GM23338 (cell line): ENCODE data around the gene SLC26A11. TPM values are rescaled to one million over a fixed set of nuclear protein-coding genes. Genes with fewer than 3 reads are reported as not detected.

Experiments
- ATAC-seq: fragments of 200-7000 bp; cut with Tn5 transposase; 3 replicates; pipeline ENCODE4 v1.9.1; 2020
- DNase-seq: peaks from one replicate; pipeline ENCODE4 v3.0.0-alpha.2; 2015; ENCODE audit warnings: low spot score
- H2AFZ ChIP-seq: fragments of 200-600 bp; sonication (generic); 2 replicates; pipeline ENCODE4 v1.8.0; 2016; ENCODE audit warnings: antibody characterized with exemption, mild to moderate bottlenecking, moderate library complexity
- H3F3A ChIP-seq: fragments of 200-600 bp; sonication (generic); replicated peaks from 2 replicates; pipeline ENCODE4 v1.8.0; 2017; ENCODE audit warnings: antibody characterized with exemption, mixed run types, low read depth
- H3K27ac ChIP-seq: fragments of 200-600 bp; sonication (generic); 2 replicates; pipeline ENCODE4 v1.6.1; 2016; ENCODE audit warnings: low read depth
- H3K27me3 ChIP-seq: fragments of 200-600 bp; sonication (generic); 2 replicates; pipeline ENCODE4 v1.8.0; 2016; ENCODE audit warnings: mild to moderate bottlenecking, mixed run types, moderate library complexity; ENCODE audit not compliant: insufficient read depth
- H3K36me3 ChIP-seq: fragments of 200-600 bp; sonication (generic); 2 replicates; pipeline ENCODE4 v1.8.0; 2016; ENCODE audit warnings: mild to moderate bottlenecking; ENCODE audit not compliant: insufficient read depth
- H3K4me1 ChIP-seq: fragments of 200-600 bp; sonication (generic); 2 replicates; pipeline ENCODE4 v1.8.0; 2016; ENCODE audit warnings: mild to moderate bottlenecking, moderate library complexity; ENCODE audit not compliant: insufficient read depth
- H3K4me2 ChIP-seq: fragments of 200-600 bp; sonication (generic); 2 replicates; pipeline ENCODE4 v1.7.1; 2017; ENCODE audit warnings: mixed run types
- H3K4me3 ChIP-seq: fragments of 200-600 bp; sonication (generic); 2 replicates; pipeline ENCODE4 v1.6.1; 2016; ENCODE audit warnings: mixed run types
- H3K79me2 ChIP-seq: fragments of 200-600 bp; sonication (generic); replicated peaks from 2 replicates; pipeline ENCODE4 v1.8.0; 2017; ENCODE audit warnings: mild to moderate bottlenecking; ENCODE audit not compliant: insufficient read depth
- H3K9me2 ChIP-seq: fragments of 200-600 bp; sonication (generic); 2 replicates; pipeline ENCODE4 v1.8.0; 2017; ENCODE audit not compliant: insufficient read depth
- H4K20me1 ChIP-seq: fragments of 200-600 bp; sonication (generic); replicated peaks from 2 replicates; pipeline ENCODE4 v1.8.0; 2017; ENCODE audit warnings: mild to moderate bottlenecking; ENCODE audit not compliant: insufficient read depth
- H3K27ac Mint-ChIP-seq: 2 replicates; pipeline ENCODE4 v1.8.0; 2020; ENCODE audit warnings: inconsistent platforms, mild to moderate bottlenecking, moderate library complexity, mixed read lengths
- H3K27me3 Mint-ChIP-seq: 3 replicates; pipeline ENCODE4 v1.8.0; 2022; ENCODE audit warnings: low read depth, mild to moderate bottlenecking, moderate library complexity, mixed read lengths, inconsistent platforms; ENCODE audit not compliant: insufficient read depth, poor library complexity
- H3K36me3 Mint-ChIP-seq: 3 replicates; pipeline ENCODE4 v1.8.0; 2021; ENCODE audit warnings: low read depth, mild to moderate bottlenecking, inconsistent platforms, moderate library complexity, mixed read lengths
- H3K4me1 Mint-ChIP-seq: 3 replicates; pipeline ENCODE4 v1.8.0; 2020; ENCODE audit warnings: mild to moderate bottlenecking, inconsistent platforms, mixed read lengths
- H3K4me3 Mint-ChIP-seq: 3 replicates; pipeline ENCODE4 v1.8.0; 2021; ENCODE audit warnings: moderate library complexity, mild to moderate bottlenecking, inconsistent platforms, mixed read lengths
- H3K9me3 Mint-ChIP-seq: 3 replicates; pipeline ENCODE4 v1.8.0; 2020; ENCODE audit warnings: moderate library complexity, mild to moderate bottlenecking, inconsistent platforms, mixed read lengths
- EZH2 ChIP-seq: fragments of 200-600 bp; sonication (generic); IDR thresholded peaks from one replicate; pipeline ENCODE4 v1.8.0; 2017; ENCODE audit warnings: antibody characterized with exemption, mild to moderate bottlenecking, low read depth; ENCODE audit not compliant: unreplicated experiment
- EZH2phosphoT487 ChIP-seq: fragments of 200-600 bp; sonication (generic); IDR thresholded peaks from one replicate; pipeline ENCODE4 v1.8.1; 2018; ENCODE audit warnings: antibody characterized with exemption; ENCODE audit not compliant: unreplicated experiment
- NANOG ChIP-seq: IDR thresholded peaks from 2 replicates; pipeline ENCODE4 v1.6.1; 2016; ENCODE audit warnings: antibody characterized with exemption, borderline replicate concordance
- POLR2AphosphoS5 ChIP-seq: IDR thresholded peaks from 2 replicates; pipeline ENCODE4 v1.6.1; 2016; ENCODE audit warnings: antibody characterized with exemption, low read depth
- ZNF114 ChIP-seq: fragments of 250-450 bp; sonication (Bioruptor Pico); IDR thresholded peaks from 2 replicates; pipeline ENCODE4 v1.5.0; 2020; ENCODE audit warnings: mild to moderate bottlenecking, moderate library complexity
- ZNF331 ChIP-seq: fragments of 250-450 bp; sonication (Bioruptor Pico); IDR thresholded peaks from 2 replicates; pipeline ENCODE4 v1.5.0; 2020; ENCODE audit warnings: low read depth, mild to moderate bottlenecking, moderate library complexity
- polyA plus RNA-seq: library from polyadenylated mRNA; unstranded; fragments of >200 nt; fragmentation: Nextera tagmentation; extraction: Ambion mirVana; gene quantifications from 2 replicates; pipeline ENCODE4 v1.2.1, GENCODE V29; 2016
- total RNA-seq: library from RNA; depleted of rRNA; stranded (reverse); fragments of >200 nt; shearing (Covaris generic); gene quantifications from 2 replicates; pipeline ENCODE4 v1.2.3, GENCODE V29; 2014
- TF ChIP-seq, protein P1 (sequence below): IDR thresholded peaks from 2 replicates; pipeline ENCODE4 v1.6.1; 2016; ENCODE audit warnings: antibody characterized with exemption
- TF ChIP-seq, protein P2 (sequence below): fragments of 250-450 bp; sonication (Bioruptor Pico); IDR thresholded peaks from 2 replicates; pipeline ENCODE4 v1.5.0; 2020; ENCODE audit warnings: mild to moderate bottlenecking, moderate library complexity
- TF ChIP-seq, protein P3 (sequence below), 2 experiments: fragments of 200-600 bp in 1 of 2; sonication (generic) in 1 of 2; conservative IDR thresholded peaks; 2 replicates each; pipeline versions ENCODE4 v1.5.1 to v1.6.1; 2016 to 2017; ENCODE audit warnings: antibody characterized with exemption in 2 of 2, low read depth in 2 of 2, mild to moderate bottlenecking in 2 of 2, moderate library complexity in 1 of 2

SLC26A11 gene
- total and polyA plus RNA-seq, 2 experiments from 2014 or later: 10.9 to 23.0 TPM

DNA sequence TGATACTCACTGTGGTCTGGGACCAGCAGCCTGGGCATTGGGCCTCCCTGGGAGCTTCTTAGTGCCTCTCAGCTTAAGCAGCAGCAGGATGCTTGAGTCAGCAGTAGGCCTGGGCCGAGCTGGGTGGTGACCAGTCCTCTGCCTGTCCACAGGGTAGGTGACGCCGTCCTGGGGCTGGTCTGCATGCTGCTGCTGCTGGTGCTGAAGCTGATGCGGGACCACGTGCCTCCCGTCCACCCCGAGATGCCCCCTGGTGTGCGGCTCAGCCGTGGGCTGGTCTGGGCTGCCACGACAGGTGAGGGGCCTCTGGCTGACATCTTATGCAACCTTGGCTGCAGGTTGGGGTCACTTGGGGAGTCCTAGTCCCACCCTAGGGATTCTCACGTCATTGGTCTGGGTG is 7.4 kb downstream of the SLC26A11 start (continued):
- TF ChIP-seq, protein P1, sequence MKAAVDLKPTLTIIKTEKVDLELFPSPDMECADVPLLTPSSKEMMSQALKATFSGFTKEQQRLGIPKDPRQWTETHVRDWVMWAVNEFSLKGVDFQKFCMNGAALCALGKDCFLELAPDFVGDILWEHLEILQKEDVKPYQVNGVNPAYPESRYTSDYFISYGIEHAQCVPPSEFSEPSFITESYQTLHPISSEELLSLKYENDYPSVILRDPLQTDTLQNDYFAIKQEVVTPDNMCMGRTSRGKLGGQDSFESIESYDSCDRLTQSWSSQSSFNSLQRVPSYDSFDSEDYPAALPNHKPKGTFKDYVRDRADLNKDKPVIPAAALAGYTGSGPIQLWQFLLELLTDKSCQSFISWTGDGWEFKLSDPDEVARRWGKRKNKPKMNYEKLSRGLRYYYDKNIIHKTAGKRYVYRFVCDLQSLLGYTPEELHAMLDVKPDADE: no peak
- TF ChIP-seq NANOG: no peak
- TF ChIP-seq EZH2phosphoT487: no peak
- TF ChIP-seq POLR2AphosphoS5: no peak
- TF ChIP-seq, protein P2, sequence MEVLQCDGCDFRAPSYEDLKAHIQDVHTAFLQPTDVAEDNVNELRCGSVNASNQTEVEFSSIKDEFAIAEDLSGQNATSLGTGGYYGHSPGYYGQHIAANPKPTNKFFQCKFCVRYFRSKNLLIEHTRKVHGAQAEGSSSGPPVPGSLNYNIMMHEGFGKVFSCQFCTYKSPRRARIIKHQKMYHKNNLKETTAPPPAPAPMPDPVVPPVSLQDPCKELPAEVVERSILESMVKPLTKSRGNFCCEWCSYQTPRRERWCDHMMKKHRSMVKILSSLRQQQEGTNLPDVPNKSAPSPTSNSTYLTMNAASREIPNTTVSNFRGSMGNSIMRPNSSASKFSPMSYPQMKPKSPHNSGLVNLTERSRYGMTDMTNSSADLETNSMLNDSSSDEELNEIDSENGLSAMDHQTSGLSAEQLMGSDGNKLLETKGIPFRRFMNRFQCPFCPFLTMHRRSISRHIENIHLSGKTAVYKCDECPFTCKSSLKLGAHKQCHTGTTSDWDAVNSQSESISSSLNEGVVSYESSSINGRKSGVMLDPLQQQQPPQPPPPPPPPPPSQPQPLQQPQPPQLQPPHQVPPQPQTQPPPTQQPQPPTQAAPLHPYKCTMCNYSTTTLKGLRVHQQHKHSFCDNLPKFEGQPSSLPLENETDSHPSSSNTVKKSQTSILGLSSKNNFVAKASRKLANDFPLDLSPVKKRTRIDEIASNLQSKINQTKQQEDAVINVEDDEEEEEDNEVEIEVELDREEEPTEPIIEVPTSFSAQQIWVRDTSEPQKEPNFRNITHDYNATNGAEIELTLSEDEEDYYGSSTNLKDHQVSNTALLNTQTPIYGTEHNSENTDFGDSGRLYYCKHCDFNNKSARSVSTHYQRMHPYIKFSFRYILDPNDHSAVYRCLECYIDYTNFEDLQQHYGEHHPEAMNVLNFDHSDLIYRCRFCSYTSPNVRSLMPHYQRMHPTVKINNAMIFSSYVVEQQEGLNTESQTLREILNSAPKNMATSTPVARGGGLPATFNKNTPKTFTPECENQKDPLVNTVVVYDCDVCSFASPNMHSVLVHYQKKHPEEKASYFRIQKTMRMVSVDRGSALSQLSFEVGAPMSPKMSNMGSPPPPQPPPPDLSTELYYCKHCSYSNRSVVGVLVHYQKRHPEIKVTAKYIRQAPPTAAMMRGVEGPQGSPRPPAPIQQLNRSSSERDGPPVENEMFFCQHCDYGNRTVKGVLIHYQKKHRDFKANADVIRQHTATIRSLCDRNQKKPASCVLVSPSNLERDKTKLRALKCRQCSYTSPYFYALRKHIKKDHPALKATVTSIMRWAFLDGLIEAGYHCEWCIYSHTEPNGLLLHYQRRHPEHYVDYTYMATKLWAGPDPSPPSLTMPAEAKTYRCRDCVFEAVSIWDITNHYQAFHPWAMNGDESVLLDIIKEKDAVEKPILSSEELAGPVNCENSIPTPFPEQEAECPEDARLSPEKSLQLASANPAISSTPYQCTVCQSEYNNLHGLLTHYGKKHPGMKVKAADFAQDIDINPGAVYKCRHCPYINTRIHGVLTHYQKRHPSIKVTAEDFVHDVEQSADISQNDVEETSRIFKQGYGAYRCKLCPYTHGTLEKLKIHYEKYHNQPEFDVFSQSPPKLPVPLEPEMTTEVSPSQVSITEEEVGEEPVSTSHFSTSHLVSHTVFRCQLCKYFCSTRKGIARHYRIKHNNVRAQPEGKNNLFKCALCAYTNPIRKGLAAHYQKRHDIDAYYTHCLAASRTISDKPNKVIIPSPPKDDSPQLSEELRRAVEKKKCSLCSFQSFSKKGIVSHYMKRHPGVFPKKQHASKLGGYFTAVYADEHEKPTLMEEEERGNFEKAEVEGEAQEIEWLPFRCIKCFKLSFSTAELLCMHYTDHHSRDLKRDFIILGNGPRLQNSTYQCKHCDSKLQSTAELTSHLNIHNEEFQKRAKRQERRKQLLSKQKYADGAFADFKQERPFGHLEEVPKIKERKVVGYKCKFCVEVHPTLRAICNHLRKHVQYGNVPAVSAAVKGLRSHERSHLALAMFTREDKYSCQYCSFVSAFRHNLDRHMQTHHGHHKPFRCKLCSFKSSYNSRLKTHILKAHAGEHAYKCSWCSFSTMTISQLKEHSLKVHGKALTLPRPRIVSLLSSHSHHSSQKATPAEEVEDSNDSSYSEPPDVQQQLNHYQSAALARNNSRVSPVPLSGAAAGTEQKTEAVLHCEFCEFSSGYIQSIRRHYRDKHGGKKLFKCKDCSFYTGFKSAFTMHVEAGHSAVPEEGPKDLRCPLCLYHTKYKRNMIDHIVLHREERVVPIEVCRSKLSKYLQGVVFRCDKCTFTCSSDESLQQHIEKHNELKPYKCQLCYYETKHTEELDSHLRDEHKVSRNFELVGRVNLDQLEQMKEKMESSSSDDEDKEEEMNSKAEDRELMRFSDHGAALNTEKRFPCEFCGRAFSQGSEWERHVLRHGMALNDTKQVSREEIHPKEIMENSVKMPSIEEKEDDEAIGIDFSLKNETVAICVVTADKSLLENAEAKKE: no peak

DNA sequence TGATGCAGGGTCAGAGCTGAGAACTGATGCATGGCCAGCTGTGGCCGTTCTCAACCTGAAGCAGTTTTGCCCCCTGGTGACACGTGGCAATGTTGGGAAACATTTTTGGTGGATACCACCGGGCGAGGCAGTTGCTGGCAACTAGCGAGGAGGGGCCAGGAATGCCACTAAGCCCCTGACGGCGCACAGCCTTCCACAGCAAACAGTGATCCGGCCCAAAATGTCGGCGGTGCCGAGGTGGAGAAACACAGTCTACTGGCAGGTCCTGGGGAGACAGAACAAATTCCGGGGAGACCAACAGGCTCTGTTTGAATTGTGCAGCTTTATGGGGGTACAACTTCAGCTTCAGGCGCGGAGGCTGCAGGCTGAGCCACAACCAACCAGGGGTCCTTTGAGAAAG is 8.2 kb downstream of the SLC26A11 start:
- no peak overlapping the region for H3K4me3 ChIP-seq
- no peak overlapping the region for H3K4me2 ChIP-seq
- H3K36me3 Mint-ChIP-seq: peaks cover 36% of the 10 kb centered on the region
- no peak for ATAC-seq
- H3K4me3 Mint-ChIP-seq: no peak overlapping the region
- H3K27ac Mint-ChIP-seq: no peak overlapping the region
- no peaks in the 10 kb centered on the region for H3K9me2 ChIP-seq
- no peaks in the 10 kb centered on the region for H4K20me1 ChIP-seq
- no peak overlapping the region for H3K27ac ChIP-seq
- peaks cover 7% of the 10 kb centered on the region; the same call in 1 of the 2 replicates for H3K4me1 ChIP-seq
- no peak overlapping the region for H2AFZ ChIP-seq
- no peaks in the 10 kb centered on the region; the same call in 1 of the 2 replicates for H3K79me2 ChIP-seq
- no peaks in the 10 kb centered on the region; the same call in 1 of the 2 replicates for H3F3A ChIP-seq
- H3K9me3 Mint-ChIP-seq: peaks cover 15% of the 10 kb centered on the region
- peaks cover 5% of the 10 kb centered on the region for H3K27me3 Mint-ChIP-seq
- peaks cover 27% of the 10 kb centered on the region for H3K4me1 Mint-ChIP-seq
- no peak for DNase-seq
- H3K36me3 ChIP-seq: peaks cover 12% of the 10 kb centered on the region
- no peaks in the 10 kb centered on the region for H3K27me3 ChIP-seq
- TF ChIP-seq, protein P1: no peak
- TF ChIP-seq ZNF114 (CRISPR knock-in tag): no peak
- TF ChIP-seq ZNF331 (CRISPR knock-in tag): no peak
- TF ChIP-seq EZH2: no peak
- no peak for TF ChIP-seq NANOG
- TF ChIP-seq, protein P3, sequence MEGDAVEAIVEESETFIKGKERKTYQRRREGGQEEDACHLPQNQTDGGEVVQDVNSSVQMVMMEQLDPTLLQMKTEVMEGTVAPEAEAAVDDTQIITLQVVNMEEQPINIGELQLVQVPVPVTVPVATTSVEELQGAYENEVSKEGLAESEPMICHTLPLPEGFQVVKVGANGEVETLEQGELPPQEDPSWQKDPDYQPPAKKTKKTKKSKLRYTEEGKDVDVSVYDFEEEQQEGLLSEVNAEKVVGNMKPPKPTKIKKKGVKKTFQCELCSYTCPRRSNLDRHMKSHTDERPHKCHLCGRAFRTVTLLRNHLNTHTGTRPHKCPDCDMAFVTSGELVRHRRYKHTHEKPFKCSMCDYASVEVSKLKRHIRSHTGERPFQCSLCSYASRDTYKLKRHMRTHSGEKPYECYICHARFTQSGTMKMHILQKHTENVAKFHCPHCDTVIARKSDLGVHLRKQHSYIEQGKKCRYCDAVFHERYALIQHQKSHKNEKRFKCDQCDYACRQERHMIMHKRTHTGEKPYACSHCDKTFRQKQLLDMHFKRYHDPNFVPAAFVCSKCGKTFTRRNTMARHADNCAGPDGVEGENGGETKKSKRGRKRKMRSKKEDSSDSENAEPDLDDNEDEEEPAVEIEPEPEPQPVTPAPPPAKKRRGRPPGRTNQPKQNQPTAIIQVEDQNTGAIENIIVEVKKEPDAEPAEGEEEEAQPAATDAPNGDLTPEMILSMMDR (conservative IDR thresholded peaks at IDR 0.05; ENCODE audit: low read depth in 2 of 2): no peak
- TF ChIP-seq EZH2phosphoT487: no peak
